Progenitor cell of endocrine pancreas (in vitro differentiated cells): ENCODE results near the gene CRYBG2. TPM values are rescaled to one million over a fixed set of nuclear protein-coding genes. Genes with fewer than 3 reads are reported as not detected.

Source experiments
- DNase-seq: peaks from one replicate; pipeline ENCODE4 v3.0.0; 2021; ENCODE audit warnings: low spot score; ENCODE audit not compliant: unreplicated experiment
- H3K27ac Mint-ChIP-seq: 2 replicates; pipeline ENCODE4 v1.8.0; 2021; ENCODE audit warnings: mild to moderate bottlenecking, moderate library complexity, mixed read lengths
- H3K27me3 Mint-ChIP-seq: 2 replicates; pipeline ENCODE4 v1.8.0; 2021; ENCODE audit warnings: mixed read lengths
- H3K36me3 Mint-ChIP-seq: 2 replicates; pipeline ENCODE4 v1.8.0; 2022; ENCODE audit warnings: mixed read lengths; ENCODE audit not compliant: insufficient read depth
- H3K4me1 Mint-ChIP-seq: 2 replicates; pipeline ENCODE4 v1.8.0; 2021; ENCODE audit warnings: low read depth, mixed read lengths
- H3K4me3 Mint-ChIP-seq: 2 replicates; pipeline ENCODE4 v1.8.0; 2021; ENCODE audit warnings: low read depth, mild to moderate bottlenecking, moderate library complexity, mixed read lengths
- H3K9me3 Mint-ChIP-seq: 2 replicates; pipeline ENCODE4 v1.8.0; 2021; ENCODE audit warnings: low read depth, mixed read lengths
- CTCF ChIP-seq: fragments of 200-600 bp; sonication (generic); IDR thresholded peaks from one replicate; pipeline ENCODE4 v1.5.0; 2021; ENCODE audit warnings: antibody characterized with exemption, mild to moderate bottlenecking; ENCODE audit not compliant: unreplicated experiment
- total RNA-seq: library from RNA; stranded (reverse); gene quantifications from 2 replicates; pipeline ENCODE4 v1.2.1, GENCODE V29; 2021

The CRYBG2 gene
- total RNA-seq, 1 donor from 2014 or later = 13.8 TPM

GRCh38 chr1:26274801-26275425, 79.0 kb downstream of the CRYBG2 start:
- Mint-ChIP-seq H3K27me3 (no peaks in the 10 kb centered on the region), H3K4me1 (peaks cover 26% of the 10 kb centered on the region), H3K36me3 (peaks cover 20% of the 10 kb centered on the region), H3K27ac (no peak overlapping the region), H3K4me3 (no peak overlapping the region), H3K9me3 (no peaks in the 10 kb centered on the region)
- no peak for DNase-seq
- TF ChIP-seq CTCF = no peak

Other genes with a start within 250 kb of the CRYBG2 start
- 15.2 and 17.2 TPM in 2 replicates for gene PDIK1L, start 242.3 kb downstream of the CRYBG2 start, total RNA-seq
- gene FAM110D, start 195.1 kb downstream of the CRYBG2 start, total RNA-seq = 0.33 and 0.36 TPM in 2 replicates
- not detected in 2 replicates for gene C1orf232, start 185.2 kb downstream of the CRYBG2 start, total RNA-seq
- 28.9 and 32.1 TPM in 2 replicates for gene ZNF593, start 184.2 kb downstream of the CRYBG2 start, total RNA-seq
- not detected in 2 replicates for gene ZNF593OS, start 182.3 kb downstream of the CRYBG2 start, total RNA-seq
- gene CNKSR1, start 176.6 kb downstream of the CRYBG2 start, total RNA-seq = 52.0 and 52.1 TPM in 2 replicates
- not detected in 2 replicates for gene CATSPER4, start 163.5 kb downstream of the CRYBG2 start, total RNA-seq
- gene CEP85, start 119.9 kb downstream of the CRYBG2 start, total RNA-seq = 20.8 and 21.3 TPM in 2 replicates
- 63.8 and 66.6 TPM in 2 replicates for gene SH3BGRL3, start 74.0 kb downstream of the CRYBG2 start, total RNA-seq
- gene UBXN11, start 47.5 kb downstream of the CRYBG2 start, total RNA-seq = 47.8 and 48.9 TPM in 2 replicates
- gene CD52, start 36.2 kb downstream of the CRYBG2 start, total RNA-seq = 0.89 and 1.8 TPM in 2 replicates
- not detected in 2 replicates for gene ZNF683, start 18.6 kb upstream of the CRYBG2 start, total RNA-seq
- 80.2 and 87.8 TPM in 2 replicates for gene LIN28A, start 56.7 kb upstream of the CRYBG2 start, total RNA-seq
- gene DHDDS, start 78.2 kb upstream of the CRYBG2 start, total RNA-seq = 44.4 and 51.5 TPM in 2 replicates
- 444 and 446 TPM in 2 replicates for gene HMGN2, start 118.3 kb upstream of the CRYBG2 start, total RNA-seq
- 26.7 and 29.6 TPM in 2 replicates for gene RPS6KA1, start 175.6 kb upstream of the CRYBG2 start, total RNA-seq